D721Med (cell line): ENCODE data around the gene PPEF2.

ENCODE experiments used
- DNase-seq: peaks from one replicate; pipeline ENCODE4 v3.0.0; 2011; ENCODE audit warnings: low spot score; ENCODE audit not compliant: insufficient read length
- FAIRE-seq: peaks from 2 replicates; lab custom pipeline; 2011; peaks lifted over from hg19 to GRCh38; lab: Jason Lieb, UNC
- CTCF ChIP-seq: IDR thresholded peaks from 2 replicates; pipeline ENCODE4 v1.5.1; 2012; ENCODE audit warnings: mild to moderate bottlenecking, control low read depth; ENCODE audit not compliant: insufficient read depth; ENCODE audit errors: missing control alignments

The PPEF2 gene

GRCh38 chr4:75820676-75821075, 81.6 kb downstream of the PPEF2 start:
- TF ChIP-seq CTCF: no peak
- no peak for DNase-seq
- FAIRE-seq: no peak

GRCh38 chr4:75820197-75820596, 82.1 kb downstream of the PPEF2 start:
- TF ChIP-seq CTCF: no peak
- DNase-seq (no peak), FAIRE-seq (no peak)

GRCh38 chr4:75819121-75819520, 83.1 kb downstream of the PPEF2 start:
- no peak for TF ChIP-seq CTCF
- FAIRE-seq (no peak), DNase-seq (no peak)

GRCh38 chr4:75817901-75818300, 84.4 kb downstream of the PPEF2 start:
- no peak for DNase-seq
- no peak for TF ChIP-seq CTCF
- no peak for FAIRE-seq
